Stimulated activated CD4-positive, alpha-beta T cell treated with anti-CD3 and anti-CD28 coated beads, Interleukin-1b, Interleukin-23, amount 100 ng/mL, for 4 hours (primary cell): Measurements from ENCODE around the gene KHNYN.

Experiments
- DNase-seq, 2 donors: peaks; one replicate each; pipeline ENCODE4 v3.0.0-alpha.2; 2020; ENCODE audit warnings: low read depth in 2 of 2

KHNYN gene

GRCh38 chr14:24401810-24402702 lies 27.7 kb upstream of the KHNYN start:
- DNase-seq: no peak

- DNase-seq: no peak
Observed at GRCh38 chr14:24403294-24403998, 26.3 kb upstream of the KHNYN start.

DNA sequence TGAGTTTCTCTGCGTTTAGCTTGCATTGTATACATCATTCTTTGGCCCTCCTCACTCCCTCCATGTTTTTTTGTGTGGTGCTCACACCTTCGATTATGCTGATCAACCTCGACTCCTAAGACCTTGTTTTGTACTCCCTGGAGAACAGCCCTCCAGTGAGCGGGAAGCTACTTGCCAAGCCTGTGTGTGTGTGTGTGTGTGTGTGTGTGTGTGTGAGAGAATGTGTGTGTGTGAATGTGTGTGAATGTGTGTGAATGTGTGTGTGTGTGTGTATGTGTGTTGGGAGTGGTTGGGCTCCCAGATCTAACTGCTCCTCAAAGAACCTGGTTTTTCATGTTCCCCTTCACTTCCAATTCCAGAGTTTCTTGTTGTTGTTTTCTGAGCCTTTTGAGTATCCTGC lies 24.9 kb upstream of the KHNYN start:
- DNase-seq: no peak

DNA sequence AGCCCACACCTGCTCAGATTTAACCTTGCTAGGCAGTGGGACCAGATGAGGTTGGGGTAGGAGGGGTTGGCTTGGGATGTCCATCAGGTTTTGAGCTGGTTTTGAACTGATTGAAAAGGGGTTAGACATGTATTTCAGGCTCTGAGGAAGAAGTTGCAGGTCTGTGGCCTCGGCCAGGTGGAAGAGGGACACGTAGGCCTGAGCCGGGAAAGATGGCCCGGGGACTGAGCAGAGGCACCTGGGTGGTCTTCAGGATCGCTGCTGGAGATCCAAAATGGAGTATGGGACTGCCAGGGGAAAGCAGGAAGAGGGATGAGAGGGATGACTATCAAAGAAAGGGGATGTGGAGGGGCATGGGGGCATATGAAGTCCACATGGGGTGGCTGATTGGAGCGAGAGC lies 23.3 kb upstream of the KHNYN start:
- DNase-seq: no peak

- no peak for DNase-seq
Observed at GRCh38 chr14:24407608-24408325, 22.0 kb upstream of the KHNYN start.

- no peak for DNase-seq
Observed at GRCh38 chr14:24408764-24409163, 21.0 kb upstream of the KHNYN start.

DNA sequence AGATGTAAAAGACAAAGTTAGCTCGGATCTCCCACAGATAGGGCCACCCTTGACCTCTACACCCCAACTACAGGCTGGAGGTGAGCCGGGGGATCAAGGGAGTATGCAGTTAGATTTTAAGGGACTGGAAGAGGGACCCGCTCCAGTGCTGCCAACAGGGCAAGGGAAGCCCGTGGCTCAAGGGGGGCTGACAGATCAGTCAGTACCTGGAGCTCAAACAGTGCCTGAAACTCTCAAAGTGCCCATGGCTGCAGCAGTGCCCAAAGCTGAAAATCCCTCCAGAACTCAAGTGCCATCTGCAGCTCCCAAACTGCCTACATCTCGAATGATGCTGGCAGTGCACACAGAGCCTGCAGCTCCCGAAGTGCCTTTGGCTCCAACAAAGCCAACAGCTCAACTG lies 20.6 kb upstream of the KHNYN start:
- DNase-seq: no peak

GRCh38 chr14:24409956-24410355 lies 19.8 kb upstream of the KHNYN start:
- no peak for DNase-seq

DNA sequence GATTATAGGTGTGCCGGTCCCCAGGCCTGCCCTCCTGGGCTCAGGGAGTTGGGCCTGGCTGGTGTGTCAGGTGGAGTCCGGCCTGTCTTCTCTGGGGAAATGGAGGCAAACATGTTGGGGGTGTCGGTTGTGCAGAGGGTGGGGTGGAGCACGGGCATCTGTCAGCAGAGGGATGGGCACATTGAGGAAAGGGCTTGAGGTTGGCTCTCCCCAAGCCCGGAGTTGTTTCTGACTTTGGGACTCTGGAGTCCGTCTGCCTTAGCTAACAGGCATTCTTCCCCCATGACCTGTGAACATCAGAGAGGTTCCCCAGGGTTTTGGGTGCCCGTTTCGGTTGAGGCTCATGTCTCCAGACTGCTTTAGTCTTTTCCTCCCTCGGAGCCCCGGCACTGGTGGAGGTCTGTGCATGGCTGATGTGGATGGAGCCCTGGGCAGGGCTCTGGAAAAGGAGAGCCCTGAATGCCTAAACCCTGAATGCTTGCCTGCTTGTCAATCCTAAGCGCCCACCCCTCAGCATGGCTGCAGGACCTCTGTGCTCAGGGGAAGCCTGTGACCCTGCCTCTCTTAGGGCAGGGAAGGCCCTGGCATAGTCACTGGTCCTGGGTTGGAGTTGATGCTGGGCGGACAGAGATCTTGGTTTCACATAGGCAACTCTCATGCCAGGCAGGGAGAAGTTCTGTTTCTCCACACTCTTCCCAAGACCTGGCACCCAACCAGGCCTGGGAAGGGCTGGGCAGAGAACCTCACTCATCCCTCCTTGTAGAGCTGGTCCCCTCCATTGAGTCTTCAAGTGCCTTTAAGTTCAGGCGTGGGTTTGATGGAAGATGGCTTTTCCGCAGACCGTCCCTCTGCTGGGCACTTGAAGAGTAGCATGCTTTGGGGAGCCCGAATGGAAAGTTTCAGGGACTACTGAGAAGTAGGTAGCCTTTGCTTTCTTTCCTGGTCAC lies 18.0 kb upstream of the KHNYN start:
- DNase-seq: no peak

GRCh38 chr14:24414077-24414476 lies 15.7 kb upstream of the KHNYN start:
- DNase-seq: no peak

DNA sequence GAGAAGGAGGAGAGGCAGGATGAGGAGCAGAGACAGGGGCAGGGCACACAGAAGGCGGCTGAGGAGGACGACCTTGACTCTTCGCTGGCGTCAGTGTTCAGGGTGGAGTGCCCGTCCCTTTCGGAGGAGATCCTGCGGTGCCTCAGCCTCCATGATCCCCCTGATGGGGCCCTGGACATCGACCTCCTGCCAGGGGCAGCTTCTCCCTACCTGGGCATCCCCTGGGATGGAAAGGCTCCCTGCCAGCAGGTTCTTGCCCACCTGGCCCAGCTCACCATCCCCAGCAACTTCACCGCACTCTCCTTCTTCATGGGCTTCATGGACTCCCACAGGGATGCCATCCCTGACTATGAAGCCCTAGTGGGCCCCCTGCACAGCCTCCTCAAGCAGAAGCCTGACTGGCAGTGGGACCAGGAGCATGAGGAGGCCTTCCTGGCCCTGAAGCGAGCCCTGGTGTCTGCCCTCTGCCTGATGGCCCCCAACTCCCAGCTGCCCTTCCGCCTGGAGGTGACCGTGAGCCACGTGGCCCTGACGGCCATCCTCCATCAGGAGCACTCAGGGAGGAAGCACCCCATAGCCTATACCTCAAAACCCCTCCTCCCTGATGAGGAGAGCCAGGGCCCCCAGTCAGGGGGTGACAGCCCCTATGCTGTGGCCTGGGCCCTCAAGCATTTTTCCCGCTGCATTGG lies 14.9 kb upstream of the KHNYN start:
- DNase-seq: no peak

DNA sequence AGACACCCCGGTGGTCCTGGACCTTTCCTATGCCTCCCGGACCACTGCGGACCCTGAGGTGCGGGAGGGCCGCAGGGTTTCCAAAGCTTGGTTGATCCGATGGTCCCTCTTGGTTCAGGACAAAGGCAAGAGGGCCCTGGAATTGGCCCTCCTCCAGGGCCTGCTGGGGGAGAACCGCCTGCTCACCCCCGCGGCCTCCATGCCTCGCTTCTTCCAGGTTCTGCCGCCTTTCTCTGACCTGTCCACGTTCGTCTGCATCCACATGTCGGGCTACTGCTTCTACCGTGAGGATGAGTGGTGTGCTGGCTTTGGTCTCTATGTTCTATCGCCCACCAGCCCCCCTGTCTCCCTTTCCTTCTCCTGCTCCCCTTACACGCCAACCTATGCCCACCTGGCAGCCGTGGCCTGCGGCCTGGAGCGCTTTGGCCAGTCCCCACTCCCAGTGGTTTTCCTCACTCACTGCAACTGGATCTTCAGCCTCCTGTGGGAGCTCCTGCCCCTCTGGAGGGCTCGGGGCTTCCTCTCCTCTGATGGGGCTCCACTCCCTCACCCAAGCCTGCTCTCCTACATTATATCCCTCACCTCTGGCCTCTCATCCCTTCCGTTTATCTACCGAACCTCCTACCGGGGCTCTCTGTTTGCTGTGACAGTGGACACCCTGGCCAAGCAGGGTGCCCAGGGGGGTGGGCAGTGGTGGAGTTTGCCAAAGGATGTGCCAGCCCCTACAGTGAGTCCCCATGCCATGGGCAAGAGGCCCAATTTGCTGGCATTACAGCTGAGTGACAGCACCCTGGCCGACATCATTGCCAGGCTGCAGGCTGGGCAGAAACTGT lies 14.1 kb upstream of the KHNYN start:
- DNase-seq: no peak

GRCh38 chr14:24416254-24416931 lies 13.4 kb upstream of the KHNYN start:
- DNase-seq: no peak

- DNase-seq: no peak
Observed at GRCh38 chr14:24416932-24417619, 12.7 kb upstream of the KHNYN start.

GRCh38 chr14:24417832-24418491 lies 11.8 kb upstream of the KHNYN start:
- DNase-seq: no peak

- no peak for DNase-seq
Observed at GRCh38 chr14:24418492-24418873, 11.3 kb upstream of the KHNYN start.

GRCh38 chr14:24422261-24422660 lies 7.5 kb upstream of the KHNYN start:
- no peak for DNase-seq
